Measurements from ENCODE around the gene MOGAT3. TPM values are rescaled to one million over a fixed set of nuclear protein-coding genes. Genes with fewer than 3 reads are reported as not detected.

Gene MOGAT3
- total and polyA plus RNA-seq, 2 experiments from 2014 or later, result 6.3 to 14.0 TPM

GRCh38 chr7:101185258-101185839 lies 15.5 kb downstream of the MOGAT3 start:
- Histone ChIP-seq H3K4me2 (no peak overlapping the region), H4K20me1 (ENCODE audit: insufficient read depth, poor library complexity, severe bottlenecking) (no peaks in the 10 kb centered on the region), H3K36me3 (replicated peaks; ENCODE audit: insufficient read depth, low read depth) (no peaks in the 10 kb centered on the region), H3K79me2 (no peaks in the 10 kb centered on the region), H3K27ac (no peak overlapping the region), H3K9me3 (ENCODE audit: low read depth) (no peaks in the 10 kb centered on the region), H3K9me2 (replicated peaks; ENCODE audit: insufficient read depth) (no peaks in the 10 kb centered on the region), H2AFZ (no peak overlapping the region), H3K4me3 (no peak overlapping the region), H3K27me3 (peaks cover 18% of the 10 kb centered on the region), H3K4me1 (ENCODE audit: insufficient read depth) (no peaks in the 10 kb centered on the region)
- peak; percentile 32 for DNase-seq (ENCODE audit: low spot score)
- no peak for TF ChIP-seq EZH2phosphoT487 (IDR thresholded peaks at IDR 0.05; ENCODE audit: low read depth, severe bottlenecking, unreplicated experiment)
- no peak for TF ChIP-seq CTCF (IDR thresholded peaks at IDR 0.05; ENCODE audit: poor library complexity)
- no peak for TF ChIP-seq EZH2 (IDR thresholded peaks at IDR 0.05; ENCODE audit: borderline replicate concordance)
- 57% methylated on average over 5 of the region's 5 CpGs for WGBS (ENCODE audit: low lambda C conversion rate, missing lambda C conversion rate)

- H3K79me2 ChIP-seq, result no peaks in the 10 kb centered on the region
- peak within 1 kb of the TSS; percentile 31 for H2AFZ ChIP-seq
- peaks cover 5% of the 10 kb centered on the region for H3K4me1 ChIP-seq (ENCODE audit: insufficient read depth)
- WGBS (ENCODE audit: low lambda C conversion rate, missing lambda C conversion rate), result 8% methylated on average over 47 of the region's 56 CpGs
- H3K36me3 ChIP-seq (replicated peaks; ENCODE audit: insufficient read depth, low read depth), result no peaks in the 10 kb centered on the region
- H4K20me1 ChIP-seq (ENCODE audit: insufficient read depth, poor library complexity, severe bottlenecking), result no peaks in the 10 kb centered on the region
- no peak within 1 kb of the TSS for H3K27ac ChIP-seq
- no peaks in the 10 kb centered on the region for H3K9me2 ChIP-seq (replicated peaks; ENCODE audit: insufficient read depth)
- H3K4me2 ChIP-seq, result peak within 1 kb of the TSS; percentile 72
- H3K27me3 ChIP-seq, result peaks cover 67% of the 10 kb centered on the region
- TF ChIP-seq CTCF (IDR thresholded peaks at IDR 0.05; ENCODE audit: poor library complexity) (no peak), EZH2phosphoT487 (IDR thresholded peaks at IDR 0.05; ENCODE audit: low read depth, severe bottlenecking, unreplicated experiment) (no peak), EZH2 (IDR thresholded peaks at IDR 0.05; ENCODE audit: borderline replicate concordance) (peak; percentile 99)
- H3K4me3 ChIP-seq, result no peak within 1 kb of the TSS
- no peaks in the 10 kb centered on the region for H3K9me3 ChIP-seq (ENCODE audit: low read depth)
- DNase-seq (ENCODE audit: low spot score), result no peak
Measured at GRCh38 chr7:101180130-101180755, 20.6 kb downstream of the MOGAT3 start, which contains the start of gene NAT16. TSS of gene NAT16 (minus strand) at chr7:101180293. CDS start at chr7:101174807, 5,486 bp downstream.

GRCh38 chr7:101179713-101180112 lies 21.1 kb downstream of the MOGAT3 start:
- Histone ChIP-seq H2AFZ (peak overlapping the region; percentile 31), H3K9me2 (replicated peaks; ENCODE audit: insufficient read depth) (no peaks in the 10 kb centered on the region), H4K20me1 (ENCODE audit: insufficient read depth, poor library complexity, severe bottlenecking) (no peaks in the 10 kb centered on the region), H3K9me3 (ENCODE audit: low read depth) (no peaks in the 10 kb centered on the region), H3K79me2 (no peaks in the 10 kb centered on the region), H3K4me3 (no peak overlapping the region), H3K36me3 (replicated peaks; ENCODE audit: insufficient read depth, low read depth) (no peaks in the 10 kb centered on the region), H3K4me2 (peak overlapping the region; percentile 72), H3K4me1 (ENCODE audit: insufficient read depth) (peaks cover 5% of the 10 kb centered on the region), H3K27ac (no peak overlapping the region), H3K27me3 (peaks cover 72% of the 10 kb centered on the region)
- no peak for DNase-seq (ENCODE audit: low spot score)
- 0% methylated on average over 12 of the region's 27 CpGs for WGBS (ENCODE audit: low lambda C conversion rate, missing lambda C conversion rate)
- TF ChIP-seq EZH2phosphoT487 (IDR thresholded peaks at IDR 0.05; ENCODE audit: low read depth, severe bottlenecking, unreplicated experiment) (no peak), EZH2 (IDR thresholded peaks at IDR 0.05; ENCODE audit: borderline replicate concordance) (no peak), CTCF (IDR thresholded peaks at IDR 0.05; ENCODE audit: poor library complexity) (no peak)
